Medulla oblongata (tissue), 1 donor: ENCODE measurements around the gene TEAD1.

Experiments used
- DNase-seq: peaks from one replicate; pipeline ENCODE4 v3.0.0-alpha.2; 2015; ENCODE audit errors: extremely low spot score

Gene TEAD1

GRCh38 chr11:12673924-12674570 lies at the start of gene TEAD1:
Gene TEAD1, plus strand, starts transcription at chr11:12674421.
- peak; percentile 94 for DNase-seq

GRCh38 chr11:12624595-12624994 lies 49.6 kb upstream of the TEAD1 start:
- no peak for DNase-seq

- DNase-seq = no peak
These were observed 48.7 kb upstream of the TEAD1 start for GRCh38 chr11:12625438-12626071.

- DNase-seq = no peak
These were observed 47.6 kb upstream of the TEAD1 start for GRCh38 chr11:12626616-12627015.

- no peak for DNase-seq
These were observed 45.9 kb upstream of the TEAD1 start for GRCh38 chr11:12628314-12628713.

GRCh38 chr11:12629601-12630313 lies 44.5 kb upstream of the TEAD1 start:
- no peak for DNase-seq

GRCh38 chr11:12631651-12632050 lies 42.6 kb upstream of the TEAD1 start:
- DNase-seq = no peak

GRCh38 chr11:12634329-12634728 lies 39.9 kb upstream of the TEAD1 start:
- DNase-seq = no peak

GRCh38 chr11:12636871-12637410 lies 37.3 kb upstream of the TEAD1 start:
- no peak for DNase-seq

- DNase-seq = no peak
These were observed 34.8 kb upstream of the TEAD1 start for GRCh38 chr11:12639388-12639787.

GRCh38 chr11:12640355-12640754 lies 33.9 kb upstream of the TEAD1 start:
- DNase-seq = no peak

- no peak for DNase-seq
These were observed 33.0 kb upstream of the TEAD1 start for GRCh38 chr11:12640926-12641849.

- no peak for DNase-seq
These were observed 32.2 kb upstream of the TEAD1 start for GRCh38 chr11:12642040-12642439.

GRCh38 chr11:12642806-12643428 lies 31.3 kb upstream of the TEAD1 start:
- DNase-seq = no peak

- no peak for DNase-seq
These were observed 27.7 kb upstream of the TEAD1 start for GRCh38 chr11:12646478-12646877.

- no peak for DNase-seq
These were observed 20.5 kb upstream of the TEAD1 start for GRCh38 chr11:12653729-12654128.

- no peak for DNase-seq
These were observed 18.4 kb upstream of the TEAD1 start for GRCh38 chr11:12655842-12656241.

GRCh38 chr11:12657336-12657735 lies 16.9 kb upstream of the TEAD1 start:
- DNase-seq = no peak

- no peak for DNase-seq
These were observed 16.2 kb upstream of the TEAD1 start for GRCh38 chr11:12657981-12658380.

- no peak for DNase-seq
These were observed 12.0 kb upstream of the TEAD1 start for GRCh38 chr11:12662101-12662689.

GRCh38 chr11:12664385-12664784 lies 9.8 kb upstream of the TEAD1 start:
- no peak for DNase-seq
